GM13977 (cell line): ENCODE data around the gene UBXN4.

Experiments used
- DNase-seq: peaks from one replicate; pipeline ENCODE4 v3.0.0; 2012; ENCODE audit warnings: low spot score
- CTCF ChIP-seq: IDR thresholded peaks from 2 replicates; pipeline ENCODE4 v1.5.1; 2012; ENCODE audit warnings: mild to moderate bottlenecking, control low read depth; ENCODE audit not compliant: insufficient read depth; ENCODE audit errors: extremely low read depth, missing control alignments
- in situ Hi-C: fragments of 300-500 bp; cut with MboI; formaldehyde crosslinking; loops from one replicate; pipeline ENCODE4 v1.12.0; 2022; ENCODE audit warnings: low sequenced_read_pairs, low pct_unique_long_range_greater_than_20kb, mixed read lengths, inconsistent platforms; ENCODE audit not compliant: unreplicated experiment

UBXN4 gene

GRCh38 chr2:135817951-135818350 lies 76.3 kb downstream of the UBXN4 start:
- in situ Hi-C loops: no loop called here
- no peak for TF ChIP-seq CTCF
- no peak for DNase-seq

GRCh38 chr2:135818937-135819610 lies 77.4 kb downstream of the UBXN4 start:
- in situ Hi-C loops: no loop called here
- DNase-seq: no peak

GRCh38 chr2:135820003-135820618 lies 78.5 kb downstream of the UBXN4 start:
- in situ Hi-C loops: no loop called here
- no peak for TF ChIP-seq CTCF
- peak; percentile 73 for DNase-seq

More at GRCh38 chr2:135818937-135819610, 77.4 kb downstream of the UBXN4 start:
- TF ChIP-seq CTCF: peak; percentile 49

GRCh38 chr2:135821190-135821589 lies 79.5 kb downstream of the UBXN4 start:
- TF ChIP-seq CTCF: no peak
- in situ Hi-C loops: no loop called here
- DNase-seq: no peak

DNA sequence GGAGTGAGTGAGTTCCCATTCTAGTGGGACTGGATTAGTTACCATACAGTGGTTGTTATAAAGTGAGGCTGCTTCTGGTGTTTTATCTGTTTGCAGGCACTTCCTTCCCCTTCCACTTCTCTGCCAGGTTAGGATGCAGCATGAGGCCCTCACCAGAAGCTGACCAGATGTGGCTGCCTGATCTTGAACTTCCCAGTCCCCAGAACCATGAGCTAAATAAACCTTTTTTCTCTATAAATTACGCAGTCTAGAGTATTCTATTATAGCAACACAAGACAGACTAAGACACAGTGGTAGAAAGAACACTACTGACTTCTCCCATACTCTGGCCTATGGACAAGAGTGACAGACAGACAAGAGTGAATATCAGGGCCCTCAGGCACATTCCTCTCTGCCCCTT lies 81.2 kb downstream of the UBXN4 start:
- in situ Hi-C loops: no loop called here
- no peak for TF ChIP-seq CTCF
- no peak for DNase-seq

DNA sequence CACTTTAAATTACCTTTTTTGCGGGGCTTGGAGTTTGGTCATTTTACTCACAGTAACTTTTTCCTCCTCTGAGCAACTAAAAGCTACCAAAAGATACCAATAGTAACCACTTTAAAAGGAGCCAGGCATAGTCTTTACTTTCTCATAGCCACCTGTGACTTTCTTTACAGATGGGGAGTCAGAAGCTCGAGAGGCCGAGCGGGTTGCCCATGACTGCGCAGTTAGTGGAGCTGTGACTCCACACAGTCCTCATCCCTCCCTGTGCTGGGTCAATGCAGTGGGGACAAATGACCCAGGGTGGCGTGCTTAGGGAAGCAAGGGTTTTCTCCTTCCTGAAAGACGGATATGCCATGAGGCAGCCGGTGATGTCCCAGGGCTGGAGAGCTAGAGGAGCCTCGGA lies 83.5 kb downstream of the UBXN4 start:
- TF ChIP-seq CTCF: no peak
- no peak for DNase-seq
- in situ Hi-C loops: no loop called here
